OCI-LY1 (cell line): ENCODE measurements around the gene NKX1-1.

ENCODE experiments used
- H2AFZ ChIP-seq: fragments of 200-600 bp; sonication (generic), shearing (Covaris generic); 2 replicates; pipeline ENCODE4 v1.6.0; 2014; ENCODE audit warnings: antibody characterized with exemption, mild to moderate bottlenecking, low read length
- H3F3A ChIP-seq: fragments of 200-600 bp; sonication (generic), shearing (Covaris generic); 2 replicates; pipeline ENCODE4 v1.6.0; 2014; ENCODE audit warnings: mild to moderate bottlenecking, antibody characterized with exemption, low read length, moderate library complexity; ENCODE audit not compliant: insufficient read depth
- H3K27ac ChIP-seq: fragments of 200-600 bp; sonication (generic); 2 replicates; pipeline ENCODE4 v1.5.1; 2014; ENCODE audit warnings: low read length, mixed run types, mild to moderate bottlenecking, low read depth; ENCODE audit not compliant: poor library complexity, severe bottlenecking
- H3K27me3 ChIP-seq: fragments of 200-600 bp; sonication (generic); 2 replicates; pipeline ENCODE4 v1.6.0; 2014; ENCODE audit warnings: antibody characterized with exemption, mild to moderate bottlenecking, low read length, moderate library complexity; ENCODE audit not compliant: insufficient read depth
- H3K36me3 ChIP-seq: fragments of 200-600 bp; sonication (generic); 2 replicates; pipeline ENCODE4 v1.6.1; 2014; ENCODE audit warnings: mild to moderate bottlenecking, antibody characterized with exemption, low read length, moderate library complexity, mixed read lengths; ENCODE audit not compliant: insufficient read depth
- H3K4me1 ChIP-seq: fragments of 200-600 bp; sonication (generic); 2 replicates; pipeline ENCODE4 v1.5.1; 2014; ENCODE audit warnings: mild to moderate bottlenecking, low read length, moderate library complexity; ENCODE audit not compliant: insufficient read depth, severe bottlenecking
- H3K4me2 ChIP-seq: fragments of 200-600 bp; sonication (generic), shearing (Covaris generic); 2 replicates; pipeline ENCODE4 v1.6.1; 2014; ENCODE audit warnings: low read length
- H3K4me3 ChIP-seq: fragments of 200-600 bp; sonication (generic); 2 replicates; pipeline ENCODE4 v1.5.1; 2014; ENCODE audit warnings: low read length, low read depth, mild to moderate bottlenecking, mixed read lengths; ENCODE audit not compliant: poor library complexity, severe bottlenecking
- H3K79me2 ChIP-seq: fragments of 200-600 bp; shearing (Covaris generic); 2 replicates; pipeline ENCODE4 v1.6.1; 2016; ENCODE audit warnings: mixed run types, low read length, mixed read lengths; ENCODE audit not compliant: insufficient read depth
- H3K9ac ChIP-seq: fragments of 200-600 bp; sonication (generic), shearing (Covaris generic); 2 replicates; pipeline ENCODE4 v1.6.1; 2014; ENCODE audit warnings: mild to moderate bottlenecking, low read length, mixed read lengths
- H3K9me2 ChIP-seq: fragments of 200-600 bp; sonication (generic), shearing (Covaris generic); 2 replicates; pipeline ENCODE4 v1.6.1; 2014; ENCODE audit warnings: low read depth, mild to moderate bottlenecking, low read length, mixed read lengths
- H3K9me3 ChIP-seq: fragments of 200-600 bp; shearing (Covaris generic); 2 replicates; pipeline ENCODE4 v1.6.1; 2014; ENCODE audit warnings: low read length, mixed read lengths
- H4K20me1 ChIP-seq: fragments of 200-600 bp; sonication (generic), shearing (Covaris generic); 2 replicates; pipeline ENCODE4 v1.6.0; 2016; ENCODE audit warnings: mild to moderate bottlenecking, low read length; ENCODE audit not compliant: insufficient read depth
- EZH2 ChIP-seq: fragments of 200-600 bp; sonication (generic), shearing (Covaris generic); IDR thresholded peaks from 2 replicates; pipeline ENCODE4 v1.8.0; 2017; ENCODE audit warnings: borderline replicate concordance, mixed run types, mild to moderate bottlenecking, antibody characterized with exemption, low read length, moderate library complexity, mixed read lengths
- TF ChIP-seq, protein P1 (sequence below): fragments of 200-600 bp; sonication (generic), shearing (Covaris generic); IDR thresholded peaks from 2 replicates; pipeline ENCODE4 v1.5.1; 2017; ENCODE audit warnings: mild to moderate bottlenecking, antibody characterized with exemption, low read length, moderate library complexity, mixed read lengths

NKX1-1 gene

GRCh38 chr4:1362521-1362920 is 43.7 kb downstream of the NKX1-1 start:
- Histone ChIP-seq H3K4me1 (no peaks in the 10 kb centered on the region), H3K9ac (no peak overlapping the region), H3K4me3 (no peak overlapping the region), H4K20me1 (no peaks in the 10 kb centered on the region), H3K4me2 (no peak overlapping the region), H3K9me3 (no peaks in the 10 kb centered on the region), H3K79me2 (no peaks in the 10 kb centered on the region), H3K27me3 (no peaks in the 10 kb centered on the region), H3K9me2 (no peaks in the 10 kb centered on the region), H2AFZ (no peak overlapping the region), H3K27ac (no peak overlapping the region), H3F3A (no peaks in the 10 kb centered on the region), H3K36me3 (no peaks in the 10 kb centered on the region)
- TF ChIP-seq EZH2: no peak
- TF ChIP-seq, protein P1, sequence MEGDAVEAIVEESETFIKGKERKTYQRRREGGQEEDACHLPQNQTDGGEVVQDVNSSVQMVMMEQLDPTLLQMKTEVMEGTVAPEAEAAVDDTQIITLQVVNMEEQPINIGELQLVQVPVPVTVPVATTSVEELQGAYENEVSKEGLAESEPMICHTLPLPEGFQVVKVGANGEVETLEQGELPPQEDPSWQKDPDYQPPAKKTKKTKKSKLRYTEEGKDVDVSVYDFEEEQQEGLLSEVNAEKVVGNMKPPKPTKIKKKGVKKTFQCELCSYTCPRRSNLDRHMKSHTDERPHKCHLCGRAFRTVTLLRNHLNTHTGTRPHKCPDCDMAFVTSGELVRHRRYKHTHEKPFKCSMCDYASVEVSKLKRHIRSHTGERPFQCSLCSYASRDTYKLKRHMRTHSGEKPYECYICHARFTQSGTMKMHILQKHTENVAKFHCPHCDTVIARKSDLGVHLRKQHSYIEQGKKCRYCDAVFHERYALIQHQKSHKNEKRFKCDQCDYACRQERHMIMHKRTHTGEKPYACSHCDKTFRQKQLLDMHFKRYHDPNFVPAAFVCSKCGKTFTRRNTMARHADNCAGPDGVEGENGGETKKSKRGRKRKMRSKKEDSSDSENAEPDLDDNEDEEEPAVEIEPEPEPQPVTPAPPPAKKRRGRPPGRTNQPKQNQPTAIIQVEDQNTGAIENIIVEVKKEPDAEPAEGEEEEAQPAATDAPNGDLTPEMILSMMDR: no peak

DNA sequence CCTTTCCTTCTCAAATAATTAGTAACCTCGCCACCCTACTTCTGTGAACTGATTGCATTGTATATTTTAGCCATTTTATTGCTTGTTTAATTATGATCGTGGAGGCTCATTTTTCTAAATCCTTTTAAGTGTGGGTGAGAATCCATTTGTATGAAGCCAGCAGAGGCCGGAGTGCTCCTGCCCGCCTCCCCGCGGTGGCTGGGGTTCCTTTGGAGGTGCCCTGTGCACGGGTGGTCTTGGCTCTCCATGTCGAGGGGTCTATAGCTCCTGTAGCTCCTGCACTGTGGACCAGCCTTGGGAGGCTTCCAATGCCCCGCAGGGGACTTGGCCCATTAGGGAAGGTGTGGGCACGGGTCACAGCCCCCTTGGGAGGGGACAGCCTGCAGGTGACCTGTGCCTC is 44.2 kb downstream of the NKX1-1 start:
- H3K9ac ChIP-seq: no peak overlapping the region
- no peaks in the 10 kb centered on the region for H3K9me3 ChIP-seq
- H3K27ac ChIP-seq: no peak overlapping the region
- no peak overlapping the region for H2AFZ ChIP-seq
- H4K20me1 ChIP-seq: no peaks in the 10 kb centered on the region
- no peaks in the 10 kb centered on the region for H3F3A ChIP-seq
- H3K9me2 ChIP-seq: no peaks in the 10 kb centered on the region
- H3K79me2 ChIP-seq: no peaks in the 10 kb centered on the region
- no peaks in the 10 kb centered on the region for H3K27me3 ChIP-seq
- H3K4me3 ChIP-seq: no peak overlapping the region
- H3K4me1 ChIP-seq: no peaks in the 10 kb centered on the region
- no peak overlapping the region for H3K4me2 ChIP-seq
- no peaks in the 10 kb centered on the region for H3K36me3 ChIP-seq
- TF ChIP-seq, protein P1: no peak
- no peak for TF ChIP-seq EZH2

DNA sequence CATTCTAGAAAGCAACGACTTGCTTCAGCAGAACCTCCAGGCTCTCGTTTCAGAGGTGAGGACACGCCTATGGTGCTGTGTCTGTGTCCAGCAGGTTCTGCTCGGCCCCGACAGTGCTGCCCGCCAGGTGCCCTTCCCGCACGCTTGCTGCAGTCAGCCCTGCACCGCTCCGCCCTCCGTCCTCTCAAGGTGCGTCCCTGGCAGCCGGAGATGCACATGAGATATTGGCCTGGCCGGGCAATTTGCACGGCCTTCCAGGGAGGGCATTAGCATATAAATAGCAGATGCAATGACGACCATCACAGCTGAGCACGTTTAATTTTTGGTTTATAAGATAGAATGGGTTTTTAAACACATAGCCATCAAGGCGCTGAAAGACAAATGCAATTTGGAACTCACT is 44.8 kb downstream of the NKX1-1 start:
- TF ChIP-seq, protein P1: no peak
- no peak for TF ChIP-seq EZH2
- no peaks in the 10 kb centered on the region for H3K4me1 ChIP-seq
- no peaks in the 10 kb centered on the region for H3K79me2 ChIP-seq
- no peaks in the 10 kb centered on the region for H3K9me3 ChIP-seq
- no peak overlapping the region for H3K27ac ChIP-seq
- H3K9me2 ChIP-seq: no peaks in the 10 kb centered on the region
- no peak overlapping the region for H3K9ac ChIP-seq
- H3K36me3 ChIP-seq: no peaks in the 10 kb centered on the region
- no peak overlapping the region for H3K4me3 ChIP-seq
- no peak overlapping the region for H2AFZ ChIP-seq
- no peaks in the 10 kb centered on the region for H3F3A ChIP-seq
- H3K4me2 ChIP-seq: no peak overlapping the region
- no peaks in the 10 kb centered on the region for H4K20me1 ChIP-seq
- no peaks in the 10 kb centered on the region for H3K27me3 ChIP-seq
